ENCODE data around the gene MTRFR.

MTRFR gene

DNA sequence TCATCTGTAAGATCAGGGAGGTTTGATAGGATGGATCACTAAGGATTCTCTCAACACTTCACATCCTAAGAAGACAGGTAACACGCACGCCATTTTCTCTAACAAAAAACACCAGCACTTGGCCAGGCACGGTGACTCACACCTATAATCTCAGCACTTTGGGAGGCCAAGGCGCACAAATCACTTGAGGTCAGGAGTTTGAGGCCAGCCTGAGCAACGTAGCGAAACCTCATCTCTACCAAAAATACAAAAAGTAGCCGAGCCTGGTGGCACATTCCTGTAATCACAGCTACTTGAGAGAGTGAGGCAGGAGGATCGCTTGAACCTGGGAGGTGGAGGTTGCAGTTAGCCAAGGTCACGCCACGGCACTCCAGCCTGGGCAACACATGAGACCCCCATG, 48.9 kb downstream of the MTRFR start (continued):
- TF ChIP-seq PPARA (CRISPR knock-in tag; IDR thresholded peaks at IDR 0.05; ENCODE audit: borderline replicate concordance) (no peak), ZFP30 (CRISPR knock-in tag; IDR thresholded peaks at IDR 0.05) (no peak), ZNF8 (CRISPR knock-in tag; IDR thresholded peaks at IDR 0.05) (no peak), CSDC2 (CRISPR knock-in tag; IDR thresholded peaks at IDR 0.05) (no peak)

- ATAC-seq: no peak
- TF ChIP-seq ZFP3 (CRISPR knock-in tag; IDR thresholded peaks at IDR 0.05): no peak
- TF ChIP-seq ESRRG (CRISPR knock-in tag; IDR thresholded peaks at IDR 0.05): no peak
- no peak for TF ChIP-seq CSRNP3 (CRISPR knock-in tag; IDR thresholded peaks at IDR 0.05)
- TF ChIP-seq POU6F1 (CRISPR knock-in tag; IDR thresholded peaks at IDR 0.05; ENCODE audit: borderline replicate concordance, low read depth): no peak
- TF ChIP-seq ISL1 (CRISPR knock-in tag; IDR thresholded peaks at IDR 0.05): no peak
- TF ChIP-seq ZNF8 (CRISPR knock-in tag; IDR thresholded peaks at IDR 0.05): no peak
These were observed 50.2 kb downstream of the MTRFR start for GRCh38 chr12:123283461-123283860.

DNA sequence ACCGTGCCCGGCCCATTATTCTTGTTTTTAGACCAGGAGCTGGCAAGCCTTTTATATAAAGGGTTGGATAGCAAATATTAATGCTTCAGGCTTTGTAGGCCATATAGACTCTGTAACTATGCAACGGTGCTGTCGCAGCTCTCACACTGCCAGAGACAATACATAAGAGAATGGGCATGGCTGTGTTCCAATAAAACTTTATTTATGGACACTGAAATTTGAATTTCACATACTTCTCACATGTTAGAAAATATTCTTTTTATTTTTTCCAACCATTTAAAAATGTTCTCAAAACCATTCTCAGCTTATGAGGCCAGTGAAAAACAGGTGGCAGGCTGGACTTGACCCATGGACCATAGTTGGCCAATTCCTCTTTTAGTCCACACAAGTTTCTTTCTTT, 51.4 kb downstream of the MTRFR start:
- TF ChIP-seq CREB5 (CRISPR knock-in tag; IDR thresholded peaks at IDR 0.05; ENCODE audit: low read depth): no peak
- no peak for TF ChIP-seq CSDC2 (CRISPR knock-in tag; IDR thresholded peaks at IDR 0.05)
- TF ChIP-seq PATZ1 (CRISPR knock-in tag; IDR thresholded peaks at IDR 0.05; ENCODE audit: borderline replicate concordance): no peak
- no peak for TF ChIP-seq PPARA (CRISPR knock-in tag; IDR thresholded peaks at IDR 0.05; ENCODE audit: borderline replicate concordance)
- no peak for TF ChIP-seq OSR1 (CRISPR knock-in tag; IDR thresholded peaks at IDR 0.05)
- no peak for TF ChIP-seq ARNTL (CRISPR knock-in tag; IDR thresholded peaks at IDR 0.05; ENCODE audit: borderline replicate concordance, low read depth)
- TF ChIP-seq POU6F1 (CRISPR knock-in tag; IDR thresholded peaks at IDR 0.05; ENCODE audit: borderline replicate concordance, low read depth): no peak
- TF ChIP-seq TSHZ2 (CRISPR knock-in tag; IDR thresholded peaks at IDR 0.05): no peak
- no peak for TF ChIP-seq ZNF565 (CRISPR knock-in tag; conservative IDR thresholded peaks at IDR 0.05; ENCODE audit: low read depth)
- TF ChIP-seq ZNF70 (CRISPR knock-in tag; IDR thresholded peaks at IDR 0.05): no peak
- no peak for ATAC-seq

All from SK-N-SH treated with all-trans-retinoic acid at 6 μM for 48 hours (cell line).